Measurements from ENCODE around the gene CD200.
A peak's percentile ranks its signal among the peaks of the same experiment; 100 is the strongest.

Gene CD200

DNA sequence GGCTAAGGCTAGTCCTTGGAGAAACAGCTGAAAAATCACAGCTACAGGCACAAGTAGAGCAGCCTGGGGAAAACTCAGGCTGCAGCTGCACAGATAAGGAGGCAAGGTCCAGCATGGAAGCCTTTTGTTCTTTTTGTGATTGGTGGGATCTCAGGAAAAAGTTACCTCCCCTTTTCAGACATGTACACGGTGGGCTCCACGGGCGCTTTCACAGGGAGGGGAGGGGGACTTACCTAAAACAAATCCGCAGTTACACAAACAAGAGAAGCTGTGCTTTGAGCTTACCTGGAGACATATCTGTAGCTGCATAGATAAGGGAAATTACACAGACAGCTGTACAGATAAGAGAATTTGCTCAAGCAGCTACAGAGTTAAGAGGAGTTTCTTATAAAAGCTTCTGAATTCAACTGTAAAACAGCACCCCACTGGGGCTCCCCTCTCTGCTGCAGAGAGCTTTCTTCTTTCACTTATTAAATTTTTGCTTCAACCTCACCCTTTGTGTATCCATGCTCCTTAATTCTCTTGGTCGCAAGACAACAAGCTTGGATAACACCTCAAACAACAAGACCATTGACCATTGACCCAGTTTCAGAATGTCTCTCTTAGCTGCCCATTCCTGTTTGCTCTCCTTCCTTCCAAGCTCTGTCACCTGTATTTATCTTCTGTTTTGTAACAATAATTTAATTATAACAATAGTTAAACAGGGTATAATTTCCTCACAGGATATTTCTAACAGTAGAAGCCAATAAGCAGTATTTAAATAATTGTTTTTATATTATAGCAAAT is 10.9 kb upstream of the CD200 start:
- no peaks in the 10 kb centered on the region for H3K27me3 ChIP-seq (ENCODE audit: insufficient read depth, poor library complexity, severe bottlenecking)
- H3K4me3 ChIP-seq (replicated peaks; ENCODE audit: insufficient read depth, low read length) = no peak overlapping the region
- no peak overlapping the region for H3K27ac ChIP-seq (replicated peaks)
- TF ChIP-seq, protein P1, sequence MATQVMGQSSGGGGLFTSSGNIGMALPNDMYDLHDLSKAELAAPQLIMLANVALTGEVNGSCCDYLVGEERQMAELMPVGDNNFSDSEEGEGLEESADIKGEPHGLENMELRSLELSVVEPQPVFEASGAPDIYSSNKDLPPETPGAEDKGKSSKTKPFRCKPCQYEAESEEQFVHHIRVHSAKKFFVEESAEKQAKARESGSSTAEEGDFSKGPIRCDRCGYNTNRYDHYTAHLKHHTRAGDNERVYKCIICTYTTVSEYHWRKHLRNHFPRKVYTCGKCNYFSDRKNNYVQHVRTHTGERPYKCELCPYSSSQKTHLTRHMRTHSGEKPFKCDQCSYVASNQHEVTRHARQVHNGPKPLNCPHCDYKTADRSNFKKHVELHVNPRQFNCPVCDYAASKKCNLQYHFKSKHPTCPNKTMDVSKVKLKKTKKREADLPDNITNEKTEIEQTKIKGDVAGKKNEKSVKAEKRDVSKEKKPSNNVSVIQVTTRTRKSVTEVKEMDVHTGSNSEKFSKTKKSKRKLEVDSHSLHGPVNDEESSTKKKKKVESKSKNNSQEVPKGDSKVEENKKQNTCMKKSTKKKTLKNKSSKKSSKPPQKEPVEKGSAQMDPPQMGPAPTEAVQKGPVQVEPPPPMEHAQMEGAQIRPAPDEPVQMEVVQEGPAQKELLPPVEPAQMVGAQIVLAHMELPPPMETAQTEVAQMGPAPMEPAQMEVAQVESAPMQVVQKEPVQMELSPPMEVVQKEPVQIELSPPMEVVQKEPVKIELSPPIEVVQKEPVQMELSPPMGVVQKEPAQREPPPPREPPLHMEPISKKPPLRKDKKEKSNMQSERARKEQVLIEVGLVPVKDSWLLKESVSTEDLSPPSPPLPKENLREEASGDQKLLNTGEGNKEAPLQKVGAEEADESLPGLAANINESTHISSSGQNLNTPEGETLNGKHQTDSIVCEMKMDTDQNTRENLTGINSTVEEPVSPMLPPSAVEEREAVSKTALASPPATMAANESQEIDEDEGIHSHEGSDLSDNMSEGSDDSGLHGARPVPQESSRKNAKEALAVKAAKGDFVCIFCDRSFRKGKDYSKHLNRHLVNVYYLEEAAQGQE (IDR thresholded peaks at IDR 0.05; ENCODE audit: insufficient replicate concordance, low read depth) = no peak
- TF ChIP-seq SPI1 (IDR thresholded peaks at IDR 0.05; ENCODE audit: borderline replicate concordance, low read depth) (no peak), POLR2AphosphoS5 (IDR thresholded peaks at IDR 0.05; ENCODE audit: low read depth) (no peak)
- TF ChIP-seq, protein P2, sequence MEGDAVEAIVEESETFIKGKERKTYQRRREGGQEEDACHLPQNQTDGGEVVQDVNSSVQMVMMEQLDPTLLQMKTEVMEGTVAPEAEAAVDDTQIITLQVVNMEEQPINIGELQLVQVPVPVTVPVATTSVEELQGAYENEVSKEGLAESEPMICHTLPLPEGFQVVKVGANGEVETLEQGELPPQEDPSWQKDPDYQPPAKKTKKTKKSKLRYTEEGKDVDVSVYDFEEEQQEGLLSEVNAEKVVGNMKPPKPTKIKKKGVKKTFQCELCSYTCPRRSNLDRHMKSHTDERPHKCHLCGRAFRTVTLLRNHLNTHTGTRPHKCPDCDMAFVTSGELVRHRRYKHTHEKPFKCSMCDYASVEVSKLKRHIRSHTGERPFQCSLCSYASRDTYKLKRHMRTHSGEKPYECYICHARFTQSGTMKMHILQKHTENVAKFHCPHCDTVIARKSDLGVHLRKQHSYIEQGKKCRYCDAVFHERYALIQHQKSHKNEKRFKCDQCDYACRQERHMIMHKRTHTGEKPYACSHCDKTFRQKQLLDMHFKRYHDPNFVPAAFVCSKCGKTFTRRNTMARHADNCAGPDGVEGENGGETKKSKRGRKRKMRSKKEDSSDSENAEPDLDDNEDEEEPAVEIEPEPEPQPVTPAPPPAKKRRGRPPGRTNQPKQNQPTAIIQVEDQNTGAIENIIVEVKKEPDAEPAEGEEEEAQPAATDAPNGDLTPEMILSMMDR (IDR thresholded peaks at IDR 0.05; ENCODE audit: insufficient read depth, low read length) = no peak
- no peak for DNase-seq (ENCODE audit: low read depth in 1 of 2, low spot score in 1 of 2)

DNA sequence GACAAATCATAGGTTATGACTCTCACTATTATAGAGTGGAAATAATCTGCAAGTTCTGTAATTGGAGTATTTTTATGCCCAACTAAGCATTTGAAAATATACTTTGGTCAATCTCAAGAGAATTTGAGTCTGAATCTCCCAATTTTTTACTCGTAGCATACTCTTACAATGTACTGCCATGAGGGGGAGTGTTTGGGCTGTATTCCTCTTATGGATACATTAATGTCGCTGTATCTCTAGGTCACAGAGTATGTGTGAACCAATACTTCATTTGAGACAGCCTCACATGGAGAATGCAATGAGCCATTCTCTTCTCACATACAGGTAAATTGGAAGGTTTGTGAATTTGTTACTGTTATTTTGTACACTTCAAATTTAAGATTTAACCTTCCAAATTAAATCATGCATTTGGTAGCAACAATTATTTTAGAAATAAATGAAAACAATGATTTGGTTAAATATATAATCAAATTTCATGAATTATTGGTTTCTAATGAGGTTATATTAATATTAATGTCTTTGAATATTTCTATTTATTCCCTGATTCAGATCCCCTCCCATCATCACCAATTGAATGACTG is 5.5 kb upstream of the CD200 start:
- no peak overlapping the region for H3K27ac ChIP-seq (replicated peaks)
- H3K4me3 ChIP-seq (replicated peaks; ENCODE audit: insufficient read depth, low read length) = no peak overlapping the region
- DNase-seq (ENCODE audit: low read depth in 1 of 2, low spot score in 1 of 2) = peak; percentile 35 to 66
- TF ChIP-seq POLR2AphosphoS5 (IDR thresholded peaks at IDR 0.05; ENCODE audit: low read depth) (no peak), GABPA (IDR thresholded peaks at IDR 0.05; ENCODE audit: low read depth) (no peak), SPI1 (IDR thresholded peaks at IDR 0.05; ENCODE audit: borderline replicate concordance, low read depth) (no peak)
- TF ChIP-seq, protein P2 (IDR thresholded peaks at IDR 0.05; ENCODE audit: insufficient read depth, low read length) = peak; percentile 35
- TF ChIP-seq, protein P1 (IDR thresholded peaks at IDR 0.05; ENCODE audit: insufficient replicate concordance, low read depth) = no peak
- H3K27me3 ChIP-seq (ENCODE audit: insufficient read depth, poor library complexity, severe bottlenecking) = no peaks in the 10 kb centered on the region

DNA sequence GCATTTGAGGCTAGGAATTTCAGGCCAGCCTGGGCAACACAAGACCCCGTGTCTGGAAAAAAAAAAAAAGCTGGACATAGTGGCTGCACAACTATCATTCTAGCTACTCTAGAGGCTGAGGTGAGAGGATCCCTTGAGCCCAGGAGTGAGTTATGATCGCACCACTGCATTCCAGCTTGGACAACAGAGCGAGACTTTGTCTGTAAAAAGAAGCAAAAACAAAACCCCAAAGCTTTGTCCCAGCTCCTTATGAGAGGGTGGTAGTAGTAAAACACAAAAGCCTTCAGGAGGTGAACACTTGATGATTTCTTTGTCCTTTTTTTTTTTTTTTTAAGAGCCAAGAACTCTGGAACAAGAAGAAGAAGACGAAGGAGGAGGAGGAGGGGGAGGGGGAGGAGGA is 1.1 kb upstream of the CD200 start:
- Histone ChIP-seq H3K27me3 (ENCODE audit: insufficient read depth, poor library complexity, severe bottlenecking) (no peaks in the 10 kb centered on the region), H3K4me3 (replicated peaks; ENCODE audit: insufficient read depth, low read length) (no peak overlapping the region), H3K27ac (replicated peaks) (no peak overlapping the region)
- TF ChIP-seq, protein P1 (IDR thresholded peaks at IDR 0.05; ENCODE audit: insufficient replicate concordance, low read depth) = no peak
- TF ChIP-seq SPI1 (IDR thresholded peaks at IDR 0.05; ENCODE audit: borderline replicate concordance, low read depth) (no peak), GABPA (IDR thresholded peaks at IDR 0.05; ENCODE audit: low read depth) (no peak), POLR2AphosphoS5 (IDR thresholded peaks at IDR 0.05; ENCODE audit: low read depth) (no peak)
- TF ChIP-seq, protein P2 (IDR thresholded peaks at IDR 0.05; ENCODE audit: insufficient read depth, low read length) = no peak
- DNase-seq (ENCODE audit: low read depth in 1 of 2, low spot score in 1 of 2) = no peak

Measured in HL-60 (cell line).